ENCODE measurements around the gene SYK. TPM values are rescaled to one million over a fixed set of nuclear protein-coding genes. Genes with fewer than 3 reads are reported as not detected.

Gene SYK
- total RNA-seq, 1 experiment from 2014 or later, result 0.28 TPM

DNA sequence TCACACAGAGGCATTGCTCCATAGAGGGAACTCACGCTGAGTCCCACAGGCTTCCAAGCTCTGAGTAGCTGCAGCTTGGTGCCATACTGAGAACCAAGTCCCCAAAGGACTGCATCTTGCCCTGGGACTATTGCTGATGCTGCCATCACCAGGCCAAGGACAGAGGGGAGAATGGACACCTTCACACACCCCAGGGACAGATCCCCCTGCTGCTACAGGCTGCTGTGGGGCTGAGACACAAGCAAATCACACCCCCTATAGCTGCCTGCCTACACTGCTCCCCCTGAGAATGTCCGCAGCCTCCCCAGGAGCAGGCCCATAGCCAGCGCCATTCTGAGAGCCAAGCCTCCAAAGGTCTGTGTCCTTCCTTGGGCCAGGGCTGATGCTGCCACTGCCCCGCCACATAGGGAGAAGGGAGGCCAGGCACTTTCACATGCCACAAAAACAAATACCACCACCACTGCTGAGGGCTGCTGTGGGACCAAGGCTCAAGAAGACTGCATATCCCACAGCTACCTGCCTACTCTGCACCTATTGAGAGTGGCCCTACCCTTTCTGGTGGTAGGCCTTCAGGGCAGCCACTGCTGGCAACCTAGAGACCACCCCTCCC, 81.5 kb downstream of the SYK start:
- no peak for ATAC-seq
- in situ Hi-C loops (cut with HindIII; ENCODE audit: low pct_unique_long_range_greater_than_20kb, low sequenced_read_pairs), result no loop called here
- POLR2A ChIA-PET, result no interaction called here
- CTCF ChIA-PET, result no interaction called here
- Histone ChIP-seq H3K27me3 (ENCODE audit: control insufficient read depth, insufficient read depth, low read length) (no peaks in the 10 kb centered on the region), H3K36me3 (ENCODE audit: control insufficient read depth, insufficient read depth, low read length) (no peaks in the 10 kb centered on the region), H3K4me1 (ENCODE audit: control insufficient read depth, insufficient read depth, low read length) (no peaks in the 10 kb centered on the region), H3K4me3 (ENCODE audit: low read depth in 2 of 2, low read length in 2 of 2) (no peak overlapping the region), H3K27ac (ENCODE audit: low read length) (no peak overlapping the region), H3K9me3 (ENCODE audit: control insufficient read depth, insufficient read depth, low read depth, low read length) (no peaks in the 10 kb centered on the region)
- no peak for DNase-seq (ENCODE audit: low read depth, low spot score)
- TF ChIP-seq, protein P1, sequence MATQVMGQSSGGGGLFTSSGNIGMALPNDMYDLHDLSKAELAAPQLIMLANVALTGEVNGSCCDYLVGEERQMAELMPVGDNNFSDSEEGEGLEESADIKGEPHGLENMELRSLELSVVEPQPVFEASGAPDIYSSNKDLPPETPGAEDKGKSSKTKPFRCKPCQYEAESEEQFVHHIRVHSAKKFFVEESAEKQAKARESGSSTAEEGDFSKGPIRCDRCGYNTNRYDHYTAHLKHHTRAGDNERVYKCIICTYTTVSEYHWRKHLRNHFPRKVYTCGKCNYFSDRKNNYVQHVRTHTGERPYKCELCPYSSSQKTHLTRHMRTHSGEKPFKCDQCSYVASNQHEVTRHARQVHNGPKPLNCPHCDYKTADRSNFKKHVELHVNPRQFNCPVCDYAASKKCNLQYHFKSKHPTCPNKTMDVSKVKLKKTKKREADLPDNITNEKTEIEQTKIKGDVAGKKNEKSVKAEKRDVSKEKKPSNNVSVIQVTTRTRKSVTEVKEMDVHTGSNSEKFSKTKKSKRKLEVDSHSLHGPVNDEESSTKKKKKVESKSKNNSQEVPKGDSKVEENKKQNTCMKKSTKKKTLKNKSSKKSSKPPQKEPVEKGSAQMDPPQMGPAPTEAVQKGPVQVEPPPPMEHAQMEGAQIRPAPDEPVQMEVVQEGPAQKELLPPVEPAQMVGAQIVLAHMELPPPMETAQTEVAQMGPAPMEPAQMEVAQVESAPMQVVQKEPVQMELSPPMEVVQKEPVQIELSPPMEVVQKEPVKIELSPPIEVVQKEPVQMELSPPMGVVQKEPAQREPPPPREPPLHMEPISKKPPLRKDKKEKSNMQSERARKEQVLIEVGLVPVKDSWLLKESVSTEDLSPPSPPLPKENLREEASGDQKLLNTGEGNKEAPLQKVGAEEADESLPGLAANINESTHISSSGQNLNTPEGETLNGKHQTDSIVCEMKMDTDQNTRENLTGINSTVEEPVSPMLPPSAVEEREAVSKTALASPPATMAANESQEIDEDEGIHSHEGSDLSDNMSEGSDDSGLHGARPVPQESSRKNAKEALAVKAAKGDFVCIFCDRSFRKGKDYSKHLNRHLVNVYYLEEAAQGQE (IDR thresholded peaks at IDR 0.05; ENCODE audit: insufficient read depth in 1 of 2, low read depth in 2 of 2, low read length in 1 of 2), result no peak
- no peak for TF ChIP-seq TCF7L2 (IDR thresholded peaks at IDR 0.05; ENCODE audit: low read depth, low read length)
- TF ChIP-seq, protein P2, sequence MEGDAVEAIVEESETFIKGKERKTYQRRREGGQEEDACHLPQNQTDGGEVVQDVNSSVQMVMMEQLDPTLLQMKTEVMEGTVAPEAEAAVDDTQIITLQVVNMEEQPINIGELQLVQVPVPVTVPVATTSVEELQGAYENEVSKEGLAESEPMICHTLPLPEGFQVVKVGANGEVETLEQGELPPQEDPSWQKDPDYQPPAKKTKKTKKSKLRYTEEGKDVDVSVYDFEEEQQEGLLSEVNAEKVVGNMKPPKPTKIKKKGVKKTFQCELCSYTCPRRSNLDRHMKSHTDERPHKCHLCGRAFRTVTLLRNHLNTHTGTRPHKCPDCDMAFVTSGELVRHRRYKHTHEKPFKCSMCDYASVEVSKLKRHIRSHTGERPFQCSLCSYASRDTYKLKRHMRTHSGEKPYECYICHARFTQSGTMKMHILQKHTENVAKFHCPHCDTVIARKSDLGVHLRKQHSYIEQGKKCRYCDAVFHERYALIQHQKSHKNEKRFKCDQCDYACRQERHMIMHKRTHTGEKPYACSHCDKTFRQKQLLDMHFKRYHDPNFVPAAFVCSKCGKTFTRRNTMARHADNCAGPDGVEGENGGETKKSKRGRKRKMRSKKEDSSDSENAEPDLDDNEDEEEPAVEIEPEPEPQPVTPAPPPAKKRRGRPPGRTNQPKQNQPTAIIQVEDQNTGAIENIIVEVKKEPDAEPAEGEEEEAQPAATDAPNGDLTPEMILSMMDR (IDR thresholded peaks at IDR 0.05), result no peak
- no peak for TF ChIP-seq POLR2AphosphoS5 (IDR thresholded peaks at IDR 0.05; ENCODE audit: low read depth, low read length)
- no peak for TF ChIP-seq SIN3A (IDR thresholded peaks at IDR 0.05; ENCODE audit: borderline replicate concordance, insufficient read depth, low read depth, low read length)
- BruUV-seq (replicated peaks), result no TSS peak
- intact Hi-C loops (cut with micrococcal nuclease; ENCODE audit: unreplicated experiment), result no loop called here

DNA sequence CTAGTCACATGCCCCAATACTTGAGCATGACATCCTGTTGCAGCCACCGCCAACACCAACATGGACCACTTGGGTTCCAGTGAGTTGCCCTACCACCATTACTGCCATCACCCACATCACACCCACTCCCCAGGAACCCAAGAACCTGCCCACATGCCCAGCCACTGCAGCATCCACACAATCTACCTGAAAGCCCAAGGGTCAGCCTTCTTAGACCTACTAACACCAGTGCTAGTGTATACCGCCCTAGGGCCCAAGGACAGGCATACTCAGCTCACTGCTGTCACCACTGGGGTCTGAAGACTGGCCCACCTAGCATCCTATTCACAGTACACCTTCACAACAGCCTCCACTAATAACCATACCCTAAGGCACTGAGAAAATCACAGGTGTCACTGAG, 82.0 kb downstream of the SYK start:
- no TSS peak for BruUV-seq (replicated peaks)
- TF ChIP-seq, protein P1 (IDR thresholded peaks at IDR 0.05; ENCODE audit: insufficient read depth in 1 of 2, low read depth in 2 of 2, low read length in 1 of 2), result no peak
- TF ChIP-seq POLR2AphosphoS5 (IDR thresholded peaks at IDR 0.05; ENCODE audit: low read depth, low read length) (no peak), TCF7L2 (IDR thresholded peaks at IDR 0.05; ENCODE audit: low read depth, low read length) (no peak), SIN3A (IDR thresholded peaks at IDR 0.05; ENCODE audit: borderline replicate concordance, insufficient read depth, low read depth, low read length) (no peak)
- TF ChIP-seq, protein P2 (IDR thresholded peaks at IDR 0.05), result no peak
- no peaks in the 10 kb centered on the region for H3K36me3 ChIP-seq (ENCODE audit: control insufficient read depth, insufficient read depth, low read length)
- intact Hi-C loops (cut with micrococcal nuclease; ENCODE audit: unreplicated experiment) (no loop called here), in situ Hi-C loops (cut with HindIII; ENCODE audit: low pct_unique_long_range_greater_than_20kb, low sequenced_read_pairs) (no loop called here)
- ChIA-PET POLR2A (no interaction called here), CTCF (no interaction called here)
- DNase-seq (ENCODE audit: low read depth, low spot score) (no peak), ATAC-seq (no peak)
- no peak overlapping the region for H3K27ac ChIP-seq (ENCODE audit: low read length)
- H3K4me3 ChIP-seq (ENCODE audit: low read depth in 2 of 2, low read length in 2 of 2), result no peak overlapping the region
- no peaks in the 10 kb centered on the region for H3K9me3 ChIP-seq (ENCODE audit: control insufficient read depth, insufficient read depth, low read depth, low read length)
- no peaks in the 10 kb centered on the region for H3K27me3 ChIP-seq (ENCODE audit: control insufficient read depth, insufficient read depth, low read length)
- no peaks in the 10 kb centered on the region for H3K4me1 ChIP-seq (ENCODE audit: control insufficient read depth, insufficient read depth, low read length)
